Activated CD4-positive, alpha-beta T cell treated with anti-CD3 and anti-CD28 coated beads, Interleukin-2, amount 10 ng/mL, durations not matched to agents 7 days and 5 days (primary cell): Measurements from ENCODE around the gene NSF. TPM values are rescaled to one million over a fixed set of nuclear protein-coding genes. Genes with fewer than 3 reads are reported as not detected.
"Not testable (repeated sequence)": the region's sequence is repeated elsewhere in the genome, so short reads cannot be mapped to it uniquely, and the experiment has no call there.

Experiments
- CTCF ChIA-PET: fragments of 350-600 bp; sonication (Branson Sonifier 250); formaldehyde crosslinking; loops from one replicate; lab custom pipeline; 2021; ENCODE audit warnings: antibody characterized with exemption; lab: Charles Lee
- POLR2A ChIA-PET: fragments of 350-600 bp; sonication (Branson Sonifier 250); formaldehyde crosslinking; loops from one replicate; lab custom pipeline; 2021; ENCODE audit warnings: antibody characterized with exemption; lab: Charles Lee
- DNase-seq: peaks from one replicate; pipeline ENCODE4 v3.0.0-alpha.2; 2020
- H3K27ac Mint-ChIP-seq: one replicate; pipeline ENCODE4 v1.8.0; 2021; ENCODE audit warnings: mild to moderate bottlenecking, moderate library complexity, mixed read lengths
- H3K27me3 Mint-ChIP-seq: one replicate; pipeline ENCODE4 v1.8.0; 2021; ENCODE audit warnings: mixed read lengths
- H3K36me3 Mint-ChIP-seq: one replicate; pipeline ENCODE4 v1.8.0; 2021; ENCODE audit warnings: low read depth, mixed read lengths
- H3K4me1 Mint-ChIP-seq: one replicate; pipeline ENCODE4 v1.8.0; 2021; ENCODE audit warnings: mixed read lengths
- H3K4me3 Mint-ChIP-seq: one replicate; pipeline ENCODE4 v1.8.0; 2021; ENCODE audit warnings: mild to moderate bottlenecking, moderate library complexity, mixed read lengths
- H3K9me3 Mint-ChIP-seq: one replicate; pipeline ENCODE4 v1.8.0; 2021; ENCODE audit warnings: mixed read lengths
- total RNA-seq, 2 experiments: library from RNA; stranded (reverse); gene quantifications; one replicate each; pipeline ENCODE4 v1.2.3, GENCODE V29; 2021

The NSF gene
- total RNA-seq, 2 experiments from 2014 or later, result 49.4 to 50.9 TPM

DNA sequence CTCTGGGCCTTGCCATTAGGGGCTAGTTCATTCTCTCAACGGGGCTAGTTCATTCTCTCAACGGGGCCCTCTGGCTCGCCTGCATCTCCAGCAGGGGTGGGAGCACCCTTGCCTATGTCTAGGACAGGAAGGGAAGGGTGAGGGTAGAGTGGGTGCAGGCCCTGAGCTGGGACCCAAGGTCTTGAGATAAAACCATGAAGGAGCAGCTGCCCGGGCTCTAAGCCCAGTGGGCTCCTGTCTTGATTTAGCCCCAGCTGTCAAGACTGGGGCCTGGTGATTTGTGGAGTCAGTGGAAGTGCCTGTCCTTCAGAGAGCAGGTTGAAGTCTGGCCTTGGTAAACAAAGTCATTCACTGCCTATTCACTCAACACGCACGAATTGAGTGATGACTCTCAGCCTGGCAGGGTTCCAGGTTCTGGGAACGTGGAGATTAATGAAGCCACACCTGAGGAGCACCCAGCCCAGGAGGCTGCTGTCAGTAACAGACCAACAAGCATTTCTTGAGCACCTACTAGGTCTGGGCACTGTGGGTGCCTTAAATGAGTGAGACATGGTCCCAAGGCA lies 192.6 kb downstream of the NSF start:
- ChIA-PET CTCF (interaction anchor here (0.6 kb wide), 1 partner anchor 13 kb away, joined by 3 read pairs; no protein-coding TSS in a partner anchor), POLR2A (no interaction called here)
- no peak for DNase-seq
- no peaks in the 10 kb centered on the region for H3K9me3 Mint-ChIP-seq
- no peak overlapping the region for H3K4me3 Mint-ChIP-seq
- H3K36me3 Mint-ChIP-seq, result no peaks in the 10 kb centered on the region
- no peaks in the 10 kb centered on the region for H3K27me3 Mint-ChIP-seq
- no peak overlapping the region for H3K27ac Mint-ChIP-seq
- no peaks in the 10 kb centered on the region for H3K4me1 Mint-ChIP-seq

DNA sequence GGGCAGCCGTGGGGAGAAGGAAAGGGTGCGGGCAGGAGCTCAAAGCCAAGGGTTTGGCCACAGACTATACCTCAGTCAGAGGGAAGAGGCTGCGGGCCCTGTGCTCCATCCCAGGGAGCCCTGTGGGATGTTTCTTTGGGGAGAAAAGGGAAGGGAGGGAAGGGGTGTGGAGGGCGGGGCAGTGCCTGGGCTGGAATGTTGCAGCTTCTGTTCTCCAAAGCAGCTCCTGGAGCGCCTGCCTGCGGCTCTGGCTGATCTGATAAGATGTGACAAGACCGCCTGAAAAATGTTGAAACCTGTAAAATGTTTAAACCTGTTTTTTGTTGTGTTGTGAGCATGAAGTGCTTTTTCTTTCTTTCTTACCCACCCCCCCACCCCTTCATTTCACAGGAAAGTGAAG lies 195.2 kb downstream of the NSF start:
- CTCF ChIA-PET, result no interaction called here
- H3K36me3 Mint-ChIP-seq, result no peaks in the 10 kb centered on the region
- POLR2A ChIA-PET, result no interaction called here
- H3K4me1 Mint-ChIP-seq, result no peaks in the 10 kb centered on the region
- no peak overlapping the region for H3K27ac Mint-ChIP-seq
- H3K9me3 Mint-ChIP-seq, result no peaks in the 10 kb centered on the region
- H3K4me3 Mint-ChIP-seq, result no peak overlapping the region
- H3K27me3 Mint-ChIP-seq, result no peaks in the 10 kb centered on the region
- no peak for DNase-seq

DNA sequence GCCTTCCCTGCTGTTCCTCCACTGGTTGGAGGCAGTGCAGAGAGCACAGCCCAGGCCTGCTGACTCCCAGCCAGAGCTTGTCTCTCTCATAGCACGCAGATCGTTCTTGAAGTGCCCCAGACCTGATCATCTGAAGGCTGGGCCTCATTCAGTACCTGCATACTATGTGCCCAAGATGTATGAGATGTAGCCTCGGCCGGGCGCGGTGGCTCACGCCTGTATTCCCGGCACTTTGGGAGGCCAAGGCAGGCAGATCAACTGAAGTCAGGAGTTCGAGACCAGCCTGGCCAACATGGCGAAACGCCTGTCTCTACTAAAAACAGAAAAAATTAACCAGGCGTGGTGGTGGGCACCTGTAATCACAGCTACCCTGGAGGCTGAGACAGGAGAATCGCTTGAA lies 197.0 kb downstream of the NSF start:
- DNase-seq, result no peak
- H3K9me3 Mint-ChIP-seq, result no peaks in the 10 kb centered on the region
- no peak overlapping the region for H3K4me3 Mint-ChIP-seq
- ChIA-PET CTCF (interaction anchor here (0.9 to 1.3 kb wide), 3 partner anchors 10 to 12 kb away, joined by 3 to 5 read pairs (median 3); no protein-coding TSS in a partner anchor), POLR2A (no interaction called here)
- no peaks in the 10 kb centered on the region for H3K27me3 Mint-ChIP-seq
- no peaks in the 10 kb centered on the region for H3K4me1 Mint-ChIP-seq
- H3K36me3 Mint-ChIP-seq, result no peaks in the 10 kb centered on the region
- H3K27ac Mint-ChIP-seq, result no peak overlapping the region

DNA sequence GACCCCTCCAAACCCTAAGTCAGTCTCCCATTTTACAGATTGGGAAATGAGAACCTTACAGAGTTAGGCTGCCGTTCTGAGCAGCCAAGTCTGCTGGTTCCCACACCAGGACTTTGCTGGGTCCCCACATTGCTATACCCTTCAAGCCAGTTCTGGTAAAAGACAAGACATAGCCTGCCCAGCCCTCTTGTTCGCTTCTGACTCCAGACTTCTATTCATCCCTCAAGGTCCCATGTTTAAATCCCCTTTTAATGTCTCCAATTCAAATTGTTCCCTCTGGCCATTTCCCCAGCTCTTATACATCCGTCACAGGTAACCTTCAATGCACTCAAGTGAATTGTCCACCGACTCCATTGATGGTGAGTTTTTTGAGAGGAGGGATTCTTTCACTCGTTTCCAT lies 197.8 kb downstream of the NSF start:
- no peak for DNase-seq
- CTCF ChIA-PET, result no interaction called here
- Mint-ChIP-seq H3K27me3 (peaks cover 1% of the 10 kb centered on the region), H3K4me1 (no peaks in the 10 kb centered on the region), H3K36me3 (no peaks in the 10 kb centered on the region), H3K9me3 (no peaks in the 10 kb centered on the region), H3K4me3 (no peak overlapping the region), H3K27ac (no peak overlapping the region)
- POLR2A ChIA-PET, result no interaction called here

DNA sequence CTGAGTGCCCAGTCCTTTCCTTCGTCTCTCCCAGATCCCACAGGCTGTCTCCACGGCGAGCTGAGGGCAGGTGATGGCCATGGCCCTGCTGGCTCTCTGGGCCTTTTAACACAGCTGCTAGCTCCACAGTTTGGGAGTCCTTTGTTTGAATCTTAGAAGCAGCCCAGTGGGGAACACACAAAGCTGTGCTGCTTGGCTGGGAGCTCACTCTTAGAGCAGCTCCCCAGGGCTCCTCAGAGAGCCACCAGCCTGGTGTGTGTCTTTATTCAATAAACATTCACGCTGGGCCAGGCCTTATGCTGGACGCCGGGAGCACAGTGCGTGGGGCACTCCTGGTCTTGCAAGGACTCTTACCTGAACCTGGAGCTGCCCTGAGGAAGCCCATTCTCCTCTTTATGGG lies 198.3 kb downstream of the NSF start:
- Mint-ChIP-seq H3K27ac (no peak overlapping the region), H3K36me3 (no peaks in the 10 kb centered on the region), H3K27me3 (peaks cover 5% of the 10 kb centered on the region), H3K4me1 (no peaks in the 10 kb centered on the region), H3K9me3 (no peaks in the 10 kb centered on the region), H3K4me3 (no peak overlapping the region)
- ChIA-PET CTCF (no interaction called here), POLR2A (no interaction called here)
- no peak for DNase-seq

DNA sequence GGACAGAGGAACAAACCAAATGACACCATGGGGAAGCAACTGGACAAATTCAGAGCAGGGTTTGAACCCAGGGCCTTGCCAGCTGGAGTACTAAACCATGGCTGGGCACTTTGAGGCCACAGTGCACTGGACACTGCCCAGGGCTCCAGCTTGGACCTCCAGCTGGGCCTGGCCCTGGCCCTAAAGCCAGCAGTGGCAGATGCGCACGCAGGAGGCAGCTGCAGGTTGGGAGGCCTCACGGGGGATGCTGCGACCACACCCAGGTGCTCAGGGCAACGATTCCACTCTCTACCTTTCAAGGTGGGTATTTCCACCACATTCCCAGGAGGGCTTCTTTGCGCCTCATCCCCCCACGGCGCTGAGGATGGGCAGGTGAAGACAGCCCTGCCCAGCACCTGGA lies 199.1 kb downstream of the NSF start:
- CTCF ChIA-PET, result interaction anchor here (0.6 to 1.2 kb wide), 2 partner anchors 29 to 46 kb away, joined by 3 to 6 read pairs; no protein-coding TSS in a partner anchor

DNA sequence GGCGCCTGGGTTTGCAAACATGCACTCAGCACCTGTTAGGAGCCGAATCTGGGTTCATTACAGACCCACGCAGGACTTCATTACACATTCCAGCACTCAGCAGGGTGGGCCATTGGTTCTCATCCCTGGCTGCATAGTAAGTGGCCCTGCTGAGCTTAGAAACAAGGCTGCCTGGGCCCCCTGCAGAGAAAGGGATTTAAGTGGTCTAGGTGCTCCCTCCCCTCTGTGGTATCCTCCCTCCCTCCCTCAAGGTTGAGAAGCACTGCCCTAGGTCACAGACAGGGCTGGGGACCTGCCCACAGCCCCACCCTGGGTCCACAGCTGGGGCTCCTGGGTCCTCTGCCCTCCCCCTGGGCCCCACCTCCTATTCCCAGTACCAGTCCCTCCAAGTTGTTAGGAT lies 199.7 kb downstream of the NSF start:
- H3K36me3 Mint-ChIP-seq, result no peaks in the 10 kb centered on the region
- no peak for DNase-seq
- CTCF ChIA-PET, result interaction anchor here (0.6 to 1.2 kb wide), 2 partner anchors 30 to 45 kb away, joined by 3 to 6 read pairs; no protein-coding TSS in a partner anchor
- POLR2A ChIA-PET, result no interaction called here
- peaks cover 7% of the 10 kb centered on the region for H3K27me3 Mint-ChIP-seq
- no peaks in the 10 kb centered on the region for H3K9me3 Mint-ChIP-seq
- H3K27ac Mint-ChIP-seq, result no peak overlapping the region
- H3K4me1 Mint-ChIP-seq, result no peaks in the 10 kb centered on the region
- H3K4me3 Mint-ChIP-seq, result no peak overlapping the region

More for the DNA sequence above, 199.1 kb downstream of the NSF start:
- H3K27me3 Mint-ChIP-seq, result peaks cover 7% of the 10 kb centered on the region
- H3K36me3 Mint-ChIP-seq, result no peaks in the 10 kb centered on the region
- H3K4me1 Mint-ChIP-seq, result no peaks in the 10 kb centered on the region
- H3K27ac Mint-ChIP-seq, result no peak overlapping the region
- H3K9me3 Mint-ChIP-seq, result no peaks in the 10 kb centered on the region
- DNase-seq, result no peak
- no peak overlapping the region for H3K4me3 Mint-ChIP-seq
- POLR2A ChIA-PET, result no interaction called here

DNA sequence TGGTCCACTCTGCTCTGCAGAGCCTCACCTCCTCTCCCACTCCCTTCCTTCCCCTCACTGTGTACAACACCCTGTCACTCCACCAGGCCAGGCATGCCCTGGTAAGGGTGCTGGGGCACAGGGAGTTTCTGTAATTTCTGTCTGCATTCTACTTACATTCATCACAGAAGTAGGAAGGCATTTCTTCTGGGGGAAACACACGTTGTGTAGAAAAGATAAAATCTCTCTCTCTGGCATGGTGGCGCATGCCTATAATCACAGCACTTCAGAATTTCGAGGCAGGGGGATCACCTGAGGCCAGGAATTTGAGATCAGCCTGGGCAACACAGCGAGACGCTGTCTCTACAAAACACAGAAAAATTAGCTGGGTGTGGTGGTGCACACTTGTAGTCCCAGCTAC lies 201.1 kb downstream of the NSF start:
- Mint-ChIP-seq H3K4me3 (no peak overlapping the region), H3K27me3 (peaks cover 7% of the 10 kb centered on the region), H3K9me3 (no peaks in the 10 kb centered on the region), H3K27ac (no peak overlapping the region), H3K4me1 (no peaks in the 10 kb centered on the region), H3K36me3 (no peaks in the 10 kb centered on the region)
- POLR2A ChIA-PET, result no interaction called here
- DNase-seq, result no peak
- CTCF ChIA-PET, result interaction anchor here (0.7 kb wide), 1 partner anchor 345 kb away, joined by 5 read pairs; no protein-coding TSS in a partner anchor

DNA sequence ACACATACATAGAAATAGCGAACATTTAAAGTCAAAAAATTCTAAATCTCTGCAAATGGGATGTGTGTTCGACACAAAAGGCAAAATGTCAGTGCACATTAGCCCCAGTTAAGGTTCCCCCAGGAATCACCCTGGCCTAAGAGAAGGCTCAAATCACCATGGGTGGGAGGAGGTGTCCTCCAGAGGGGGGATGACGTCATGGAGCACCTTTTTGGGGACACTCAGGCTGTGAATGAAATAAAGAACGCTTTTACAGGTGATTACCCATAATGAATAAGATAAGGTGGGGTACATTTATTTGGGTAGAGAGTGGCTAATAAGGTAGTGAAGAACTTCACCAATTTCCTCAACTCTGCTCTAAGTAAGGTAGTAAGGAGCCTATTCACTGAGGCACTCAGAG lies 201.6 kb downstream of the NSF start:
- Mint-ChIP-seq H3K36me3 (no peaks in the 10 kb centered on the region), H3K4me1 (no peaks in the 10 kb centered on the region), H3K27ac (no peak overlapping the region), H3K27me3 (peaks cover 7% of the 10 kb centered on the region), H3K9me3 (no peaks in the 10 kb centered on the region), H3K4me3 (no peak overlapping the region)
- ChIA-PET CTCF (no interaction called here), POLR2A (no interaction called here)
- no peak for DNase-seq

DNA sequence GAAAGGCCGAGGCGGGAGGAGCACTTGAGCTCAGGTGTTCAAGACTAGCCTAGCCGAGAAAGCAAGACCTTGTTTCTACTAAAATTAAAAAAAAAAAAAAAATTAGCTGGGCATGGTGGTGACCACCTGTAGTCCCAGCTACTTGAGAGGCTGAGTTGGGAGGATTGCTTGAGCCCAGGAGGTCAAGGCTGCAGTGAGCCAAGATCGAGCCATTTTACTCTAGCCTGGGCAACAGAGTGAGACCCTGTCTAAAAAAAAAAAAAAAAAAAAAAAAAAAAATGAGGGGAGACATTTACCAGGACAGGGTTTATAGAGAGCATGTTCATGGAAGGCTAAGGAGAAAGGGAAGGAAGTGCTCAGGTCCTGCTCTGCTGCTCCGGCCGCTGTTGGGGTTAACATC lies 202.6 kb downstream of the NSF start:
- H3K9me3 Mint-ChIP-seq, DNase-seq, H3K4me1 Mint-ChIP-seq, H3K27ac Mint-ChIP-seq, CTCF ChIA-PET, H3K27me3 Mint-ChIP-seq, POLR2A ChIA-PET, H3K36me3 Mint-ChIP-seq, H3K4me3 Mint-ChIP-seq: not testable (repeated sequence)

DNA sequence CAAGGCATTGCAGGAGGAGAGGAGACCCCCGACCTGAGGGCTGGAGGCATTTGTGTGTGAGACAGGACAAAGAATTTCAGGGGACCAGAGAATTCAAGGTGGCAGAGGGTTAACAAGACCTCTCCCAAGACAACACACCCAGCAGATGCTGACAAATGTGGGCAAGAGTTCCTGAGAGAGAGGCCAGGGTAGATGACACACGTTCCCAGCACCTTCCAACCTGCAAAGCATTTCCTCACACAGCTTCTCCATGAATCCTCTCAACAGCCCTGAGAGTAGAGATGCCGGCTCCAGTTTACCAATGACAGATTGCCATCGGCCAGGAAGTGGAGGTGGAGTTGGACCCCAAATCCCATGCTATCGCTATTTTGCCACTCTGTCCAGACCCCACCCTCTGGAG lies 203.1 kb downstream of the NSF start:
- DNase-seq, result no peak
- Mint-ChIP-seq H3K27ac (no peak overlapping the region), H3K9me3 (no peaks in the 10 kb centered on the region), H3K36me3 (no peaks in the 10 kb centered on the region), H3K27me3 (peaks cover 7% of the 10 kb centered on the region), H3K4me1 (no peaks in the 10 kb centered on the region), H3K4me3 (no peak overlapping the region)
- ChIA-PET CTCF (no interaction called here), POLR2A (no interaction called here)

DNA sequence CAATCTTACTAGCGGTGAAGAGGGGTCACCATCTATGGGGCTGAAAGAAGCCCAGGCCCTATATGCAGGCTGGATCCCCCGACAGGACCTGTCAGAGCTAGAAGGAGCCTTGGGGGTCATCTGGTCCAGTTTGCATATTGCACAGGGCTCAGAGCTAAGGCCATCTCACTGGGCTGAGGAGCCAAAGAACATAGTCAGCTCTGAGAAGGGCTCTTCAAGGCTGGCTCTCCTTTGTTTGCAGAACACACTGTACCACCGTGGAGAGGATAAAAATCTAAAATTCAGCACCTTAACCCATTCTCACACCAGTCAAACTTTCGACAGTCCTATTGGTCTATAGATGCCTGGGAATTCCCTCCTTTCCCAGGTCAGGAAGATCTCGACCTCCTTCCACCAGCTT lies 203.8 kb downstream of the NSF start:
- Mint-ChIP-seq H3K36me3 (no peaks in the 10 kb centered on the region), H3K27ac (no peak overlapping the region), H3K4me3 (no peak overlapping the region), H3K27me3 (peaks cover 7% of the 10 kb centered on the region), H3K4me1 (no peaks in the 10 kb centered on the region), H3K9me3 (no peaks in the 10 kb centered on the region)
- ChIA-PET POLR2A (no interaction called here), CTCF (no interaction called here)
- DNase-seq, result no peak

DNA sequence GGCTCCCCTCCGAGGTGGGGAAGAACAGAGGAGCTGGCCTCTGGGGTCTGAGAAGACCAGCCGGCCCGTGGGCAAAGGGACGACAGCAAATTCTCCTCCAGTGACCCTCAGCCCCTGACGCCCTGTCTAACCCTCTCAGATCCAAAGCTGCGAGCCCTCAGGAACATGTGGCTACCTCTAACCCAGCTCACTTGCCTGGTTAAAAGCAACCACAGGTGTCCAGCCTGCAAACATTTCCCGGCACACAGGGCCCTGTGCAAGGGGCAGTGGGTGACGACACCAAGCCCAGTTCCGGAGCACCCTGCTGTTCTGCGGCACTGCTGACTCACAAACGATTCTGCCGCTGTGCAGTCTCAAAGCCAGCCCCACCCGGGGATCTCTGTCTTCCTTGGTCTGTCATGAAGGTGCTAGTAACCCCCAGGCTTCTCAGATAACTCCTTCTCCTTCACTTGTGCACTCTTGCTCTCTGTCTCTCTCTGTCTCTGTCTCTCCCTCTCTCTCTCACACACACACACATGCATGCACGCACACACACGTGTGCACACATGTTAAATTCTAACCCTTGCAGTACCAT lies 205.0 kb downstream of the NSF start:
- Mint-ChIP-seq H3K27ac (no peak overlapping the region), H3K27me3 (peaks cover 7% of the 10 kb centered on the region), H3K36me3 (no peaks in the 10 kb centered on the region), H3K4me1 (no peaks in the 10 kb centered on the region), H3K9me3 (no peaks in the 10 kb centered on the region), H3K4me3 (no peak overlapping the region)
- ChIA-PET POLR2A (interaction anchor here (0.6 kb wide), 1 partner anchor 99 kb away, joined by 10 read pairs; no protein-coding TSS in a partner anchor), CTCF (interaction anchor here (0.9 to 1.2 kb wide), 2 partner anchors 13 to 210 kb away, joined by 3 read pairs; no protein-coding TSS in a partner anchor)
- no peak for DNase-seq
